Left cardiac atrium (tissue), 4 donors: Measurements from ENCODE around the gene EEF1E1. TPM values are rescaled to one million over a fixed set of nuclear protein-coding genes. Genes with fewer than 3 reads are reported as not detected.
"Not testable (repeated sequence)": the region's sequence is repeated elsewhere in the genome, so short reads cannot be mapped to it uniquely, and the experiment has no call there.

Experiments
- ATAC-seq, 2 donors: fragments of 200-7000 bp; cut with Tn5 transposase; one replicate each; pipeline ENCODE4 v1.9.1; 2020; ENCODE audit warnings: mild to moderate bottlenecking in 2 of 2, moderate library complexity in 2 of 2
- DNase-seq: peaks from one replicate; pipeline ENCODE4 v3.0.0-alpha.2; 2020
- intact Hi-C, 2 donors: fragments of 100-400 bp; cut with DNase I; formaldehyde crosslinking; loops; one replicate each; pipeline versions ENCODE4 v1.14.1 to v1.15.1; 2022 to 2023
- total RNA-seq, 2 donors: library from RNA; stranded (reverse); fragmentation: NEBNext Ultra II Directional; extraction: Animal tissue kit (Norgen Biotek cat#: 25700); gene quantifications; one replicate each; pipeline ENCODE4 v1.2.1, GENCODE V29; 2021
- donor health status: DM: no; HTN: yes; CAD: no.
- donor health status: DM: no; HTN: yes; CAD: no; lungs with severe emphysema.
- donor health status: DM: yes; HTN: yes; CAD: no.
- donor health status: Dilated cardiomyopathy.

EEF1E1 gene
- total RNA-seq, 2 donors from 2014 or later: 14.5 to 18.5 TPM

- ATAC-seq (no peak), DNase-seq (no peak)
- intact Hi-C loops: no loop called here
Observed at GRCh38 chr6:8069151-8069550, 33.2 kb downstream of the EEF1E1 start.

DNA sequence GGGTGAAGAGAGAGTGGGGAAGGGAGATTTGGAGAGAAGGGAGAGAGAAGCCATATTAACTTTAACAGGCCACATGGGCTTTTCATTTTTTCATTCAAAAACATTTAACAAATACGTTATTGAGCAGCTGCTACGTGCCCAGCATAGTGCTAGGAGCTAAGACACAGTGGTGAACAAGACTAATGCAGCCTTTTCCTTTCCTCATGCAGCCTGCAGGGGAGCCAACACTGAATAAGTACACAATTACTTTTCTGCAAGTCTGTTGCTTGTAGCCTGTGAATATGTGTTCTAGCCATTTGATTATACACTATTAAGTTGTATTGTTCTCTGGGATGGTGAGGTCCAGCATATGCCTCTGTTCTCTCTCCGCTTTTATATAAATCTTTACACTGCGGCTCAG, 36.2 kb downstream of the EEF1E1 start:
- DNase-seq (no peak), ATAC-seq (no peak)
- intact Hi-C loops: no loop called here

DNA sequence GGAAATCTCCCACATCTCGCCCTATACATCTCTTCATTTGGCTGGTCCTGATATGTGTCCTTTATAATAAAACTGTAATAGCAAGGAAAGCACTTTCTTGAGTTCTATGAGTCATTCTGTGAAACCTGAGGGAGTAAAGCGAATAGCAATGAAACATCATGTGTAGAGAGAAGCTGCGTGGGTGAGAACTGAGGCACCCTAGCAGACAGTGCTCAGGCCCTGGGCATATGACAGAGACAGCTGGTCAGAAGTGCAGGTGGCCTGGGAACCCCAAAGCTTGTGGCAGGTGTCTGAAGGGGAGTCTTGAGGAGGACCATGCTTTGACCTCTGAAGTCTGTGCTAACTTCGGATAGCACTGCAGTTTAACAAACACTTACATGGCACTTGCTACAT, 36.8 kb downstream of the EEF1E1 start:
- no peak for ATAC-seq
- no peak for DNase-seq
- intact Hi-C loops: no loop called here

- ATAC-seq: no peak
- DNase-seq: no peak
- intact Hi-C loops: no loop called here
Observed at GRCh38 chr6:8064638-8065518, 37.5 kb downstream of the EEF1E1 start.

GRCh38 chr6:8063761-8064637, 38.3 kb downstream of the EEF1E1 start, which contains the start of gene BLOC1S5:
BLOC1S5 (minus strand) TSS chr6:8064389; CDS start chr6:8064376, 13 bp downstream.
- DNase-seq: peak; percentile 97
- intact Hi-C loops: no loop called here
- ATAC-seq: peak; percentile 99

- no peak for DNase-seq
- intact Hi-C loops: no loop called here
- no peak for ATAC-seq
Observed at GRCh38 chr6:8061736-8062135, 40.6 kb downstream of the EEF1E1 start.

GRCh38 chr6:8060346-8060745, 42.0 kb downstream of the EEF1E1 start:
- intact Hi-C loops: no loop called here
- no peak for ATAC-seq
- no peak for DNase-seq

DNA sequence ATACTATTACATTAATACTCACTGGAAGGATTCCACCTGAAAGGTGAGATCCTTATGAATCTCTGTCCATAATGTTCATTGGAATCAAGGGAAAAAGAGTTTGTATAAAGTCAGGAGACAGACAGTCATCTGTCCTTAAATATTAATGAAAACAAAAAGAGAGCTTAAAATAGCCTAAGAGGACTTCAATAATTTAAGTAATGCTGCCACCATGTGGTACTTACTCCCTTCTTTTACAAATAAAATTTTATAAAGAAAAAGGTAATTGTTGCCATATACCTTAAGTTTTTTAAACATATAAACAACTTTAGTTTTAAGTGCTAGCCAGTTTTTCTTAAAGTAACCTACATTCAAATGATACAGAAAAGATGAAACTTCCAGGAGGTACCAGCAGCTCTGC, 43.2 kb downstream of the EEF1E1 start:
- ATAC-seq (no peak), DNase-seq (no peak)
- intact Hi-C loops: loop anchor here (2.0 to 5.0 kb wide), 3 partner anchors 142 to 337 kb away; no protein-coding TSS in a partner anchor

- DNase-seq: no peak
- no peak for ATAC-seq
- intact Hi-C loops: loop anchor here (2.0 to 5.0 kb wide), 3 partner anchors 140 to 335 kb away; no protein-coding TSS in a partner anchor
Observed at GRCh38 chr6:8057793-8058192, 44.6 kb downstream of the EEF1E1 start.

- ATAC-seq (no peak), DNase-seq (no peak)
- intact Hi-C loops: loop anchor here (5.0 kb wide), 2 partner anchors 140 to 335 kb away; no protein-coding TSS in a partner anchor
Observed at GRCh38 chr6:8057263-8057662, 45.1 kb downstream of the EEF1E1 start.

DNA sequence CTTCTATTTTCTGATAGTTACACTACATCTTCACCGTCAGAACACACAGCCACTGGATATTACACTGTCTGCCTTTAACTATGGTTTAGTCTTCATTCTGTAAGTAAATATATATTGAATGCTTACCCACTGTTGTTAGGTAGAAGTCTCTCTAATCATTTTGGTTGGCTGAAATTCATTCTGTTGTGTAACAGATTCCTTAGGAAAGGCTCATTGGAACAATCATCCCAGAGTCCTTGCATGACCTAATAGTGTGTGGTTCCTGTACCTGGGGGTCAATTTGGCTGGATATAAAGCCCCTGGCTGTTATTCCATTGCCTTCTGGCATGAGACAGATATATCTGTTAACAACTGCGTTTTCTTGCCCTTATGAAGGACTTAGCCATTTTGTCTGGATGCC, 48.1 kb downstream of the EEF1E1 start:
- DNase-seq (no peak), ATAC-seq (no peak)
- intact Hi-C loops: no loop called here

DNA sequence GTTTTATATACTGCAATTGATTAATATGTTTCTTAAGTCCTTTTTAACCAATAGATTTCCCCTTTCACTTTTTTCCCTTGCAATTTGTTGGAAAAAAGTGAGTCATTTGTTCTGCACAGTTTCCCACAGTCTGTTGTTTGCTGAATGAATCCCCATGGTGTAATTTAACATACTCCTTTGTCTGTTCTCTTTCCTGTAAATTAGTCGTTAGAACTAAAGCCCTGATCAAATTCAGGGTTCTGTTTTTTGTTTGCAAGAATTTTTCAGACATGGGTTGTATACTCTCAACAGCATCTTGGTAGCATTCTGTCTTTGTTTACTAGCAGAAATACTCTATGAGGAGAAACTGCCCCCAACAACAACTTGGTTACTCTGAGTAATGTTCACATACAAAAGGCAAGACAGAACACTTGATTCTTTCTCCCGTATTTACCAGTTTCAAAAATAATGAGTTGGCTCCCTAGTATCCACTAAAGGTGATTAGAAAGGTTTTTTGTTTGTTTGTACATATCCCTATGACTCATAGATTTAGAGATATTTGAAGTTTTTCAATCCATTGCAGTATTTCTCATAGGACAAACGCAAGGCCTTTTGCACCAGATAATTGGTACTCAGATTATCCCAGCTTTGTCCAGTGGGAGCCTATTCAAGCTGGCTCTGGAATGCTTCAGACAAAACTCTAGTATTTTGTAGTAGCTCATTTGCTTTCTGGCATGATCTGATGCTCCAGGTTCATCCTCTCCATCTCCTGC, 54.6 kb downstream of the EEF1E1 start:
- intact Hi-C loops: no loop called here

DNA sequence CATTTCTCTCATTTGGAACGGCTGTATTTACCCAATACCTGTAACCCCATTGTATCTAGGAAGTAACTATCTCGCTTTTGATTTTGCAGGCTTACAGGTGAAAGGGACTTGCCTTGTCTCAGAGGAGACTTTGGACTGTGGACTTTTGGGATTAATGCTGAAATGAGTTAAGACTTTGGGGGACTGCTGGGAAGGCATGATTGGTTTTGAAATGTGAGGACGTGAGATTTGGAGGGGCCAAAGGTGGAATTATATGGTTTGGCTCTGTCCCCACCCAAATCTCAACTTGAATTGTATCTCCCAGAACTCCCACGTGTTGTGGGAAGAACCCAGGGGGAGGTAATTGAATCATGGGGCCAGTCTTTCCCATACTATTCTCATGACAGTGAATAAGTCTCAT, 56.6 kb downstream of the EEF1E1 start:
- intact Hi-C loops, ATAC-seq, DNase-seq: not testable (repeated sequence)

More for the DNA sequence above, 54.6 kb downstream of the EEF1E1 start:
- DNase-seq: no peak
- ATAC-seq: peak in 1 of 2 donors; percentile 62

- ATAC-seq: no peak
- intact Hi-C loops: no loop called here
- DNase-seq: no peak
Observed at GRCh38 chr6:8043221-8043620, 59.1 kb downstream of the EEF1E1 start.

- DNase-seq (no peak), ATAC-seq (no peak)
- intact Hi-C loops: no loop called here
Observed at GRCh38 chr6:8041913-8042583, 60.3 kb downstream of the EEF1E1 start.

GRCh38 chr6:8034107-8034506, 68.2 kb downstream of the EEF1E1 start:
- DNase-seq, ATAC-seq, intact Hi-C loops: not testable (repeated sequence)

- intact Hi-C loops: no loop called here
- ATAC-seq: no peak
- DNase-seq: no peak
Observed at GRCh38 chr6:8030920-8031319, 71.4 kb downstream of the EEF1E1 start.
